GM12878 (cell line): ENCODE measurements around the gene ZCCHC24. TPM values are rescaled to one million over a fixed set of nuclear protein-coding genes. Genes with fewer than 3 reads are reported as not detected.

Experiments used
- ATAC-seq: fragments of 200-7000 bp; cut with Tn5 transposase; 3 replicates; pipeline ENCODE4 v1.9.1; 2020; ENCODE audit warnings: mild to moderate bottlenecking, moderate library complexity
- BruUV-seq: library from RNA; stranded (reverse); fragments of 400-500 nt; replicated peaks from 2 replicates; lab custom pipeline; 2021; lab: Mats Ljungman, UMichigan
- CTCF ChIA-PET: fragments of 300-600 bp; sonication (Branson Sonifier 250); formaldehyde crosslinking; extraction: SDS; loops from one replicate; lab custom pipeline; 2021; ENCODE audit warnings: inconsistent platforms; lab: Yijun Ruan, JAX
- POLR2A ChIA-PET: fragments of 350-600 bp; formaldehyde crosslinking; extraction: SDS; loops from one replicate; lab custom pipeline; 2021; ENCODE audit warnings: inconsistent platforms; lab: Charles Lee
- RAD21 ChIA-PET: fragments of 300-600 bp; sonication (Branson Sonifier 250); formaldehyde crosslinking; loops from one replicate; lab custom pipeline; 2023; ENCODE audit warnings: antibody characterized with exemption; ENCODE audit not compliant: unreplicated experiment; lab: Charles Lee
- SMC1A ChIA-PET: fragments of 300-600 bp; sonication (Branson Sonifier 250); formaldehyde crosslinking; loops from one replicate; lab custom pipeline; 2023; ENCODE audit not compliant: unreplicated experiment, uncharacterized antibody; lab: Charles Lee
- DNase-seq: peaks from one replicate; pipeline ENCODE4 v3.0.0-alpha.2; 2011; ENCODE audit warnings: low read depth, low spot score
- FAIRE-seq: peaks from 3 replicates; lab custom pipeline; 2011; peaks lifted over from hg19 to GRCh38; lab: Jason Lieb, UNC
- H2AFZ ChIP-seq: 2 replicates; pipeline ENCODE4 v1.6.0; 2011; ENCODE audit warnings: low read depth, low read length, control low read depth; ENCODE audit not compliant: control insufficient read depth
- H3K27ac ChIP-seq: 2 replicates; pipeline ENCODE4 v1.5.1; 2011; ENCODE audit warnings: control low read depth; ENCODE audit not compliant: control insufficient read depth, insufficient read depth
- H3K27me3 ChIP-seq, 2 experiments: replicated peaks in 1 of 2; 2 replicates each; pipeline versions ENCODE4 v1.6.0 to v1.6.1; 2011; ENCODE audit warnings: low read length in 1 of 2; ENCODE audit not compliant: control insufficient read depth in 2 of 2, insufficient read depth in 2 of 2
- H3K36me3 ChIP-seq, 2 experiments: 2 replicates each; pipeline ENCODE4 v1.5.1; 2011; ENCODE audit warnings: low read length in 1 of 2; ENCODE audit not compliant: control insufficient read depth in 2 of 2, insufficient read depth in 2 of 2
- H3K4me1 ChIP-seq: 2 replicates; pipeline ENCODE4 v1.6.1; 2011; ENCODE audit warnings: mild to moderate bottlenecking, low read length, moderate library complexity, mixed read lengths; ENCODE audit not compliant: control insufficient read depth, insufficient read depth
- H3K4me2 ChIP-seq: 2 replicates; pipeline ENCODE4 v1.6.0; 2011; ENCODE audit warnings: control low read depth; ENCODE audit not compliant: control insufficient read depth, insufficient read depth
- H3K4me3 ChIP-seq: fragments of 200-600 bp; sonication (generic); 2 replicates; pipeline ENCODE4 v1.5.1; 2016
- H3K79me2 ChIP-seq: 2 replicates; pipeline ENCODE4 v1.6.0; 2011; ENCODE audit warnings: low read length; ENCODE audit not compliant: control insufficient read depth, insufficient read depth
- H3K9ac ChIP-seq: 2 replicates; pipeline ENCODE4 v1.8.0; 2011; ENCODE audit warnings: low read length, control low read depth, mixed read lengths; ENCODE audit not compliant: control insufficient read depth, insufficient read depth
- H3K9me3 ChIP-seq: replicated peaks from 3 replicates; pipeline ENCODE4 v1.5.1; 2011; ENCODE audit warnings: mild to moderate bottlenecking, low read length; ENCODE audit not compliant: control insufficient read depth, insufficient read depth
- H4K20me1 ChIP-seq: 2 replicates; pipeline ENCODE4 v1.6.0; 2011; ENCODE audit not compliant: control insufficient read depth, insufficient read depth
- BACH1 ChIP-seq: fragments of 450-650 bp; IDR thresholded peaks from 2 replicates; pipeline ENCODE4 v1.6.1; 2017; ENCODE audit warnings: mild to moderate bottlenecking, borderline replicate concordance
- BCL11A ChIP-seq: IDR thresholded peaks from 2 replicates; pipeline ENCODE4 v1.6.1; 2011; ENCODE audit warnings: low read depth, low read length
- DPF2 ChIP-seq: fragments of 450-650 bp; IDR thresholded peaks from 2 replicates; pipeline ENCODE4 v1.6.1; 2017; ENCODE audit warnings: mild to moderate bottlenecking
- FOXK2 ChIP-seq: fragments of 450-650 bp; IDR thresholded peaks from 2 replicates; pipeline ENCODE4 v1.6.1; 2017; ENCODE audit warnings: mild to moderate bottlenecking, moderate library complexity
- MLLT1 ChIP-seq: fragments of 450-650 bp; IDR thresholded peaks from 2 replicates; pipeline ENCODE4 v1.6.1; 2016; ENCODE audit warnings: mild to moderate bottlenecking
- PRDM15 ChIP-seq: fragments of 450-650 bp; formaldehyde crosslinking; IDR thresholded peaks from 2 replicates; pipeline ENCODE4 v1.4.0; 2020; ENCODE audit warnings: mild to moderate bottlenecking, moderate library complexity
- RCOR1 ChIP-seq: conservative IDR thresholded peaks from 2 replicates; pipeline ENCODE4 v1.6.1; 2012; ENCODE audit warnings: low read depth, low read length, improper control_type of control experiment
- RELA ChIP-seq: fragments of 450-650 bp; IDR thresholded peaks from 2 replicates; pipeline ENCODE4 v1.8.0; 2014; ENCODE audit warnings: borderline replicate concordance; ENCODE audit not compliant: partially characterized antibody
- ZBTB33 ChIP-seq: fragments of 450-650 bp; IDR thresholded peaks from 2 replicates; pipeline ENCODE4 v1.6.1; 2017; ENCODE audit warnings: mild to moderate bottlenecking
- WGBS: methylation state at CpG from one replicate; pipeline ENCODE4 v1.1.6; 2016; ENCODE audit warnings: low lambda C conversion rate; ENCODE audit not compliant: insufficient replicate concordance, insufficient coverage; ENCODE audit errors: missing lambda C conversion rate; 5-methylcytosine and 5-hydroxymethylcytosine counted together
- in situ Hi-C: fragments of 300-500 bp; cut with MboI; formaldehyde crosslinking; loops from 9 replicates; pipeline ENCODE4 v1.14.3; 2018; ENCODE audit warnings: mixed read lengths
- intact Hi-C: fragments of 100-400 bp; cut with micrococcal nuclease; formaldehyde crosslinking; loops from one replicate; pipeline ENCODE4 v1.14.2; 2022; ENCODE audit not compliant: unreplicated experiment
- polyA plus RNA-seq, 11 experiments: library from polyadenylated mRNA; depleted of rRNA in 4 of 11; unstranded in 6 of 11; stranded (reverse) in 5 of 11; fragments of >200 nt; fragmentation: Nextera tagmentation in 4 of 11; fragmentation: Illumina TruSeq in 1 of 11; extraction: Ambion mirVana in 4 of 11; extraction: Trizol in 1 of 11; gene quantifications; 1 replicate in 1 of 11; 2 replicates in 10 of 11; pipeline versions ENCODE4 v1.2.1 to v1.2.3, GENCODE V29; 2011 to 2016; ENCODE audit warnings: inconsistent platforms in 2 of 11, missing spikeins in 2 of 11, low read depth in 1 of 11
- total RNA-seq, 4 experiments: library from RNA; depleted of rRNA in 3 of 4; stranded (reverse); fragments of >200 nt in 3 of 4; fragmentation: Illumina TruSeq in 1 of 4; extraction: Trizol in 1 of 4; gene quantifications; 2 replicates each; pipeline versions ENCODE4 v1.2.1 to v1.2.3, GENCODE V29; 2013 to 2021
- TF ChIP-seq, protein P1 (sequence below): IDR thresholded peaks from 2 replicates; pipeline ENCODE4 v1.6.1; 2011; ENCODE audit warnings: borderline replicate concordance, low read depth, mild to moderate bottlenecking, moderate library complexity, mixed read lengths, low read length; ENCODE audit not compliant: insufficient read depth; ENCODE audit errors: extremely low read length
- TF ChIP-seq, protein P2 (sequence below): IDR thresholded peaks from 2 replicates; pipeline ENCODE4 v1.6.1; 2011; ENCODE audit warnings: mild to moderate bottlenecking, low read depth, low read length, moderate library complexity; ENCODE audit not compliant: insufficient replicate concordance
- TF ChIP-seq, protein P3 (sequence below): IDR thresholded peaks from 2 replicates; pipeline ENCODE4 v1.6.1; 2012; ENCODE audit warnings: low read length, inconsistent platforms

ZCCHC24 gene
- total and polyA plus RNA-seq, 10 of the 15 experiments (the other 5 are each of a cell fraction or from before 2014, with no cell fraction given) = 0.02 to 0.62 (median 0.04) TPM; not detected in 4

- FAIRE-seq = no peak
- H3K9ac ChIP-seq = no peak overlapping the region
- BruUV-seq = no TSS peak
- no peak for TF ChIP-seq ZBTB33
- TF ChIP-seq, protein P1, sequence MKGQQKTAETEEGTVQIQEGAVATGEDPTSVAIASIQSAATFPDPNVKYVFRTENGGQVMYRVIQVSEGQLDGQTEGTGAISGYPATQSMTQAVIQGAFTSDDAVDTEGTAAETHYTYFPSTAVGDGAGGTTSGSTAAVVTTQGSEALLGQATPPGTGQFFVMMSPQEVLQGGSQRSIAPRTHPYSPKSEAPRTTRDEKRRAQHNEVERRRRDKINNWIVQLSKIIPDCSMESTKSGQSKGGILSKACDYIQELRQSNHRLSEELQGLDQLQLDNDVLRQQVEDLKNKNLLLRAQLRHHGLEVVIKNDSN = no peak
- no peak for TF ChIP-seq BACH1
- TF ChIP-seq, protein P2, sequence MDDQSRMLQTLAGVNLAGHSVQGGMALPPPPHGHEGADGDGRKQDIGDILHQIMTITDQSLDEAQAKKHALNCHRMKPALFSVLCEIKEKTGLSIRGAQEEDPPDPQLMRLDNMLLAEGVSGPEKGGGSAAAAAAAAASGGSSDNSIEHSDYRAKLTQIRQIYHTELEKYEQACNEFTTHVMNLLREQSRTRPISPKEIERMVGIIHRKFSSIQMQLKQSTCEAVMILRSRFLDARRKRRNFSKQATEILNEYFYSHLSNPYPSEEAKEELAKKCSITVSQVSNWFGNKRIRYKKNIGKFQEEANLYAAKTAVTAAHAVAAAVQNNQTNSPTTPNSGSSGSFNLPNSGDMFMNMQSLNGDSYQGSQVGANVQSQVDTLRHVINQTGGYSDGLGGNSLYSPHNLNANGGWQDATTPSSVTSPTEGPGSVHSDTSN = no peak
- no peak for TF ChIP-seq DPF2
- TF ChIP-seq PRDM15 (CRISPR knock-in tag) = no peak
- TF ChIP-seq FOXK2 = no peak
- no peak for TF ChIP-seq MLLT1
- no peak for TF ChIP-seq RELA
- no peak for TF ChIP-seq RCOR1
- TF ChIP-seq BCL11A = no peak
- TF ChIP-seq, protein P3, sequence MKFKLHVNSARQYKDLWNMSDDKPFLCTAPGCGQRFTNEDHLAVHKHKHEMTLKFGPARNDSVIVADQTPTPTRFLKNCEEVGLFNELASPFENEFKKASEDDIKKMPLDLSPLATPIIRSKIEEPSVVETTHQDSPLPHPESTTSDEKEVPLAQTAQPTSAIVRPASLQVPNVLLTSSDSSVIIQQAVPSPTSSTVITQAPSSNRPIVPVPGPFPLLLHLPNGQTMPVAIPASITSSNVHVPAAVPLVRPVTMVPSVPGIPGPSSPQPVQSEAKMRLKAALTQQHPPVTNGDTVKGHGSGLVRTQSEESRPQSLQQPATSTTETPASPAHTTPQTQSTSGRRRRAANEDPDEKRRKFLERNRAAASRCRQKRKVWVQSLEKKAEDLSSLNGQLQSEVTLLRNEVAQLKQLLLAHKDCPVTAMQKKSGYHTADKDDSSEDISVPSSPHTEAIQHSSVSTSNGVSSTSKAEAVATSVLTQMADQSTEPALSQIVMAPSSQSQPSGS = no peak
Measured at GRCh38 chr10:79399223-79399831, 46.1 kb downstream of the ZCCHC24 start.

More at GRCh38 chr10:79399223-79399831, 46.1 kb downstream of the ZCCHC24 start:
- DNase-seq (no peak), ATAC-seq (no peak)
- no peaks in the 10 kb centered on the region for H3K9me3 ChIP-seq
- H3K27ac ChIP-seq = no peak overlapping the region
- RAD21 ChIA-PET = interaction anchor here (1.0 to 1.2 kb wide), 2 partner anchors 25 to 92 kb away, joined by 3 read pairs; no protein-coding TSS in a partner anchor
- H3K27me3 ChIP-seq = no peaks in the 10 kb centered on the region; a peak in 3 of 4 replicates
- POLR2A ChIA-PET = no interaction called here
- CTCF ChIA-PET = interaction anchor here (0.6 to 1.5 kb wide), 7 partner anchors 25 to 719 kb away, joined by 3 to 6 read pairs (median 4); no protein-coding TSS in a partner anchor
- no peaks in the 10 kb centered on the region for H3K79me2 ChIP-seq
- no peak overlapping the region for H2AFZ ChIP-seq
- no peaks in the 10 kb centered on the region for H4K20me1 ChIP-seq
- 25% methylated on average over 13 of the region's 15 CpGs for WGBS
- H3K4me1 ChIP-seq = no peaks in the 10 kb centered on the region
- intact Hi-C loops = no loop called here
- no peak overlapping the region for H3K4me3 ChIP-seq
- SMC1A ChIA-PET = interaction anchor here (0.5 kb wide), 1 partner anchor 9 kb away, joined by 3 read pairs; no protein-coding TSS in a partner anchor
- in situ Hi-C loops = no loop called here
- H3K36me3 ChIP-seq = no peaks in the 10 kb centered on the region
- no peak overlapping the region for H3K4me2 ChIP-seq
